Chondrocyte (in vitro differentiated cells): ENCODE data around the gene POM121. TPM values are rescaled to one million over a fixed set of nuclear protein-coding genes. Genes with fewer than 3 reads are reported as not detected.
"Not testable (repeated sequence)": the region's sequence is repeated elsewhere in the genome, so short reads cannot be mapped to it uniquely, and the experiment has no call there.

Experiments
- DNase-seq: peaks from one replicate; pipeline ENCODE4 v3.0.0; 2021; ENCODE audit warnings: mixed read lengths, low spot score
- H3K27ac Mint-ChIP-seq: one replicate; pipeline ENCODE4 v1.8.0; 2021; ENCODE audit warnings: mild to moderate bottlenecking, moderate library complexity, mixed read lengths; ENCODE audit not compliant: unreplicated experiment
- H3K27me3 Mint-ChIP-seq: 2 replicates; pipeline ENCODE4 v1.8.0; 2021; ENCODE audit warnings: low read depth, mixed read lengths
- H3K36me3 Mint-ChIP-seq: 2 replicates; pipeline ENCODE4 v1.8.0; 2021; ENCODE audit warnings: low read depth, mixed read lengths
- H3K4me1 Mint-ChIP-seq: 2 replicates; pipeline ENCODE4 v1.8.0; 2021; ENCODE audit warnings: low read depth, mild to moderate bottlenecking, mixed read lengths
- H3K4me3 Mint-ChIP-seq: one replicate; pipeline ENCODE4 v1.8.0; 2021; ENCODE audit warnings: mild to moderate bottlenecking, moderate library complexity, mixed read lengths; ENCODE audit not compliant: unreplicated experiment
- H3K9me3 Mint-ChIP-seq: 2 replicates; pipeline ENCODE4 v1.8.0; 2021; ENCODE audit warnings: low read depth, mixed read lengths
- total RNA-seq: library from RNA; stranded (reverse); gene quantifications from 3 replicates; pipeline ENCODE4 v1.2.1, GENCODE V29; 2021

Gene POM121
- total RNA-seq, 1 donor from 2014 or later: 34.0 TPM

GRCh38 chr7:72976434-72976833 lies 51.5 kb downstream of the POM121 start:
- not testable (repeated sequence) for H3K27me3 Mint-ChIP-seq, DNase-seq, H3K4me3 Mint-ChIP-seq, H3K27ac Mint-ChIP-seq, H3K4me1 Mint-ChIP-seq, H3K36me3 Mint-ChIP-seq, H3K9me3 Mint-ChIP-seq

DNA sequence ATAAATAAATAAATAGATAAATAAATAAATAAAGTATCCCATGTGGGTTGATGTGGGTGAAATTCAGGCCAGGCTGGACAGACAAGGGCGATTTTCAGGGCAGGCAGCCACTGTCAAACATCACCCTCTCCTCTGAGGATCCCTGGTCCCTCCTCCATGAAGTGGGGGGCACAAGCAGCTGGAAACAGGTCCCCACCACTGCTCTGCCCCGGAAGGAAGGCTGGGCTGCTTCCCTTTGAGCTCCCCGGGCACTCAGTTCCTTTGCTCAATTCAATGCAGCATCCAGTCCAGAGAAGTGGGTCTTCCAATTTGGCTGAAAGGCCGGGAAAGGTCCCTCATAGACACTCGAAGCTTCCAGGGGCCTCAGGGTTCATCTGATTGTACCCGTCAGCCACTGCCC lies 55.5 kb downstream of the POM121 start:
- H3K4me3 Mint-ChIP-seq, H3K36me3 Mint-ChIP-seq, H3K27me3 Mint-ChIP-seq, H3K9me3 Mint-ChIP-seq, H3K27ac Mint-ChIP-seq, H3K4me1 Mint-ChIP-seq: not testable (repeated sequence)
- DNase-seq: peak; percentile 44

DNA sequence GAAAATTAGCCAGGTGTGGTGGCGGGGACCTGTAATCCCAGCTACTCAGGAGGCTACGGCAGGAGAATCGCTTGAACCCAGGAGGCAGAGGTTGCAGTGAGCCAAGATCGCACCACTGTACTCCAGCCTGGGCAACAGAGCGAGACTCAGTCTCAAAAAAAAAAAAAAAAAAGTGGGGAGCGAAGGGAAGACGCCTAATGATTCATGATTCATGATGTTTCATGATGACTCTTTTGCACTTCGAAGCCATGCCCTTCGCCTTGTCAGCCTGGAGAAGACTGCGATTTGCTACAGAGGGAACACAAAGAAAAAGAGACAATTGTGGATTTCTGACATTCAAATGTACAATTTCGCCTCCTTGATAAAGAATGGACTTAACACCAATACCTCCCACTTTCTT lies 57.2 kb downstream of the POM121 start:
- H3K4me1 Mint-ChIP-seq, DNase-seq, H3K27me3 Mint-ChIP-seq, H3K4me3 Mint-ChIP-seq, H3K36me3 Mint-ChIP-seq, H3K9me3 Mint-ChIP-seq, H3K27ac Mint-ChIP-seq: not testable (repeated sequence)

DNA sequence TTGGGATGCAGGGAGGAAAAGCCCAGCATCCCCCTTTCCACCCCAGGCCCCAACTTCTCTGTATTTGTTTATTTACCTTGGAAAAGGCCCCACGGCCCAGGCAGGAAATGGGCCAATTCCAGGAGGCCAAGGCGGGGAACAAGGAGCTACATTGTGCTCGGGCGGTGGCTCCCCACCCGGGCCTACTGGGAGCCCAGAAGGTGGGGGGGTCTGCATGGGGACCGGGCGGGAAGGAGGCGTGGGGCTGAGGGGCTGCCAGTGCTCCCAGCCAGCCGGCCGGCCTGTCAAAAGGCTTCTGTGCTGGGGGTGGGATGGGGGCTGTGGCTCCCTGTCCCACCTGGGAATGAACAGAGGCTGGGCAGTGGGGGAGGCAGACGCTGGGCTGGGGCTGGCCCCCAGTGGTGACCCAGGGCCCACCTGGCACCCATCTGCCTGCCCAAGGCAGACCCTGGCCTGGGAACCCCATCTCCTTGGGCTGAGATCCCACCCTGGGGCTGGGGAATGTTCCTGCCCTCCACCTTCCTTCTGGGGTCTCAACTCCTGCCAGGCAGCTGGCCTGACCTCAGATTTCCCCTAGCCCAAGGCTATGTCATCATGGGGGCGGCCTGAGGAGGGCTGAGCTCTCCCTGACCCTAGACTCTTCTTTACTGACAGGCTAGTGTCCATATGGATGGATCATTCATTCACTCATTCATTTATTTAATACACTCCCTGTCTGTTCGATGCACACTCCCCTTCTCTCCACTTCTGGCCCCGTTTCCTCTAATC lies 65.4 kb downstream of the POM121 start:
- H3K27ac Mint-ChIP-seq, H3K4me3 Mint-ChIP-seq, H3K9me3 Mint-ChIP-seq, H3K27me3 Mint-ChIP-seq, H3K4me1 Mint-ChIP-seq, H3K36me3 Mint-ChIP-seq: not testable (repeated sequence)
- peak; percentile 51 for DNase-seq

GRCh38 chr7:72995484-72995883 lies 70.6 kb downstream of the POM121 start:
- H3K4me3 Mint-ChIP-seq, H3K4me1 Mint-ChIP-seq, H3K36me3 Mint-ChIP-seq, H3K27ac Mint-ChIP-seq, H3K9me3 Mint-ChIP-seq, H3K27me3 Mint-ChIP-seq, DNase-seq: not testable (repeated sequence)

- not testable (repeated sequence) for H3K27me3 Mint-ChIP-seq, H3K27ac Mint-ChIP-seq, H3K4me3 Mint-ChIP-seq, H3K4me1 Mint-ChIP-seq, H3K36me3 Mint-ChIP-seq, DNase-seq, H3K9me3 Mint-ChIP-seq
These were observed 72.6 kb downstream of the POM121 start for GRCh38 chr7:72997447-72997846.

DNA sequence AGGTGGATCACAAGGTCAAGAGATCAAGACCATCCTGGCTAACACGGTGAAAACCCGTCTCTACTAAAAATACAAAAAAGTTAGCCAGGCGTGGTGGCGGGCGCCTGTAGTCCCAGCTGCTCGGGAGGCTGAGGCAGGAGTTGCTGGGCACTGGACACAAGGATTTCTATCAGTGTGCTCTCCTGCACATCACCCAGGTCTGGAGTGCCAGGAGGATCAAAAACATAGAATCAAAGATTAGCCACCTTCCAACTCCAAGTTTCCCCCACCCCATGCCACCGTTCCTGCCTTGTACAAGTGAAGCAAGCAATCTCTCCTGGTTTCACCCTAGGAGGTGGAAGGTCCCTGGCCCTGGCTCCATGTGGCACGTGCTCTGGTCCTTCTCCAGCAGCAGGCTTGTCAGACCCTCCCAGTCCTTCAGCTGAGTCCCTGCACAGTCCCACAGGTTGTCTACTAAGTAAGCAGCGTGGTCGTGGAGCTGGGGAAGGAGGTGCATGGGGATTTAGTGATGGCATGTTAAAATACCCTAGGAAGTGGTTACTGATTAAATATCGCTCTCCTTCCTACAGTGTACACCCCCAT lies 73.1 kb downstream of the POM121 start:
- H3K27ac Mint-ChIP-seq, H3K4me1 Mint-ChIP-seq, DNase-seq, H3K4me3 Mint-ChIP-seq, H3K27me3 Mint-ChIP-seq, H3K36me3 Mint-ChIP-seq, H3K9me3 Mint-ChIP-seq: not testable (repeated sequence)

Other genes with a start within 250 kb of the POM121 start
- 1.2 to 2.5 TPM (median 1.7 TPM) in 3 replicates for gene TYW1B, start 96.9 kb upstream of the POM121 start, total RNA-seq
- 0.49 to 0.75 TPM (median 0.60 TPM) in 3 replicates for gene TRIM74, start 44.4 kb downstream of the POM121 start, total RNA-seq
- gene SPDYE8, start 104.7 kb downstream of the POM121 start, total RNA-seq: not detected in 3 replicates
- gene SPDYE11, start 132.8 kb downstream of the POM121 start, total RNA-seq: not detected in 3 replicates
- gene SPDYE9, start 160.9 kb downstream of the POM121 start, total RNA-seq: not detected in 3 replicates